IMR-90 (cell line): Measurements from ENCODE around the gene CAMP. TPM values are rescaled to one million over a fixed set of nuclear protein-coding genes. Genes with fewer than 3 reads are reported as not detected.

Experiments used
- ATAC-seq: fragments of 200-7000 bp; cut with Tn5 transposase; 2 replicates; pipeline ENCODE4 v1.9.1; 2020; ENCODE audit warnings: low read depth, mild to moderate bottlenecking, moderate library complexity
- BruUV-seq: library from RNA; stranded (reverse); fragments of 400-500 nt; replicated peaks from 2 replicates; lab custom pipeline; 2021; lab: Mats Ljungman, UMichigan
- CTCF ChIA-PET: fragments of 300-600 bp; formaldehyde crosslinking; extraction: SDS; loops from one replicate; lab custom pipeline; 2021; ENCODE audit warnings: antibody characterized with exemption; lab: Yijun Ruan, JAX
- POLR2A ChIA-PET: fragments of 300-600 bp; sonication (Branson Sonifier 250); formaldehyde crosslinking; loops from one replicate; lab custom pipeline; 2022; ENCODE audit warnings: antibody characterized with exemption; ENCODE audit not compliant: unreplicated experiment; lab: Charles Lee
- DNase-seq: peaks from one replicate; pipeline ENCODE4 v3.0.0; 2013
- H2AFZ ChIP-seq: replicated peaks from 2 replicates; pipeline ENCODE3; 2013; ENCODE audit warnings: low read length, mild to moderate bottlenecking; ENCODE audit not compliant: poor library complexity
- H2AK5ac ChIP-seq: 2 replicates; pipeline ENCODE4 v1.6.1; 2013; ENCODE audit warnings: low read depth, low read length, inconsistent platforms
- H2AK9ac ChIP-seq: replicated peaks from 2 replicates; pipeline ENCODE3; 2013; ENCODE audit warnings: mild to moderate bottlenecking, low read depth, low read length, moderate library complexity; ENCODE audit not compliant: poor library complexity
- H2BK120ac ChIP-seq: 2 replicates; pipeline ENCODE4 v1.6.1; 2013; ENCODE audit warnings: low read depth, low read length, inconsistent platforms
- H2BK15ac ChIP-seq: 3 replicates; pipeline ENCODE4 v1.6.1; 2013; ENCODE audit warnings: low read depth, low read length, inconsistent platforms
- H2BK20ac ChIP-seq: 2 replicates; pipeline ENCODE4 v1.6.1; 2013; ENCODE audit warnings: low read depth, mild to moderate bottlenecking, inconsistent platforms, low read length, moderate library complexity
- H2BK5ac ChIP-seq: 2 replicates; pipeline ENCODE4 v1.6.1; 2013; ENCODE audit warnings: mild to moderate bottlenecking, low read depth, low read length, inconsistent platforms; ENCODE audit not compliant: poor library complexity, severe bottlenecking
- H3K14ac ChIP-seq: replicated peaks from 2 replicates; pipeline ENCODE4 v1.6.1; 2013; ENCODE audit warnings: low read depth, low read length, inconsistent platforms
- H3K18ac ChIP-seq: 2 replicates; pipeline ENCODE4 v1.6.1; 2013; ENCODE audit warnings: low read depth, low read length, control low read depth
- H3K23ac ChIP-seq: 2 replicates; pipeline ENCODE4 v1.6.1; 2013; ENCODE audit warnings: low read depth, low read length, inconsistent platforms
- H3K27ac ChIP-seq: 2 replicates; pipeline ENCODE4 v1.5.1; 2013; ENCODE audit warnings: mild to moderate bottlenecking, control low read depth, low read length; ENCODE audit not compliant: insufficient read depth
- H3K27me3 ChIP-seq: 2 replicates; pipeline ENCODE4 v1.6.1; 2013; ENCODE audit warnings: low read length; ENCODE audit not compliant: control insufficient read depth, insufficient read depth
- H3K36me3 ChIP-seq: 2 replicates; pipeline ENCODE4 v1.6.1; 2013; ENCODE audit warnings: low read length, mixed read lengths; ENCODE audit not compliant: control insufficient read depth, insufficient read depth
- H3K4ac ChIP-seq: 2 replicates; pipeline ENCODE4 v1.6.1; 2013; ENCODE audit warnings: low read depth, low read length, inconsistent platforms
- H3K4me1 ChIP-seq: 2 replicates; pipeline ENCODE4 v1.6.1; 2013; ENCODE audit warnings: low read length, mixed read lengths; ENCODE audit not compliant: control insufficient read depth, insufficient read depth
- H3K4me2 ChIP-seq: 2 replicates; pipeline ENCODE4 v1.6.1; 2013; ENCODE audit warnings: low read depth, mild to moderate bottlenecking, control low read depth, low read length, moderate library complexity
- H3K4me3 ChIP-seq: 2 replicates; pipeline ENCODE4 v1.5.1; 2013; ENCODE audit warnings: low read depth, mild to moderate bottlenecking, control low read depth, low read length, moderate library complexity; ENCODE audit not compliant: insufficient read depth
- H3K56ac ChIP-seq: 2 replicates; pipeline ENCODE4 v1.6.1; 2013; ENCODE audit warnings: low read length, inconsistent platforms; ENCODE audit not compliant: insufficient read depth; ENCODE audit errors: extremely low read depth
- H3K79me1 ChIP-seq, 2 experiments: 2 replicates each; pipeline ENCODE4 v1.6.1; 2013; ENCODE audit warnings: low read length in 2 of 2, inconsistent platforms in 1 of 2, low read depth in 1 of 2
- H3K9ac ChIP-seq: 2 replicates; pipeline ENCODE4 v1.6.1; 2013; ENCODE audit warnings: low read depth, low read length, control low read depth
- H3K9me1 ChIP-seq: 2 replicates; pipeline ENCODE4 v1.6.1; 2013; ENCODE audit warnings: low read length, inconsistent platforms; ENCODE audit not compliant: insufficient read depth
- H3K9me3 ChIP-seq: 2 replicates; pipeline ENCODE4 v1.6.1; 2013; ENCODE audit warnings: low read length; ENCODE audit not compliant: control insufficient read depth, insufficient read depth
- H4K20me1 ChIP-seq: 2 replicates; pipeline ENCODE4 v1.6.1; 2013; ENCODE audit warnings: low read length, inconsistent platforms; ENCODE audit not compliant: insufficient read depth
- H4K5ac ChIP-seq: 2 replicates; pipeline ENCODE4 v1.6.1; 2013; ENCODE audit warnings: mild to moderate bottlenecking, low read depth, low read length, control low read depth
- H4K8ac ChIP-seq, 2 experiments: 2 replicates each; pipeline ENCODE4 v1.6.1; 2013; ENCODE audit warnings: low read depth in 2 of 2, low read length in 2 of 2, control low read depth in 1 of 2, inconsistent platforms in 1 of 2
- H4K91ac ChIP-seq: 2 replicates; pipeline ENCODE4 v1.6.1; 2013; ENCODE audit warnings: low read depth, low read length, inconsistent platforms; ENCODE audit not compliant: insufficient read depth
- CEBPB ChIP-seq: IDR thresholded peaks from 2 replicates; pipeline ENCODE4 v1.6.1; 2012; ENCODE audit warnings: low read depth, low read length, improper control_type of control experiment
- FOS ChIP-seq: fragments of 150-350 bp; IDR thresholded peaks from 2 replicates; pipeline ENCODE4 v1.6.1; 2016; ENCODE audit warnings: low read depth, low read length
- MAFK ChIP-seq: IDR thresholded peaks from 2 replicates; pipeline ENCODE4 v1.6.1; 2012; ENCODE audit warnings: low read depth, low read length, improper control_type of control experiment
- MAZ ChIP-seq: IDR thresholded peaks from 2 replicates; pipeline ENCODE4 v1.6.1; 2012; ENCODE audit warnings: low read depth, mild to moderate bottlenecking, low read length, improper control_type of control experiment, moderate library complexity, borderline replicate concordance
- MXI1 ChIP-seq: IDR thresholded peaks from 2 replicates; pipeline ENCODE4 v1.6.1; 2012; ENCODE audit warnings: low read depth, mild to moderate bottlenecking, low read length, moderate library complexity, borderline replicate concordance
- POLR2A ChIP-seq: IDR thresholded peaks from 2 replicates; pipeline ENCODE4 v1.6.1; 2012; ENCODE audit warnings: mild to moderate bottlenecking, low read depth, low read length
- RFX5 ChIP-seq: IDR thresholded peaks from 2 replicates; pipeline ENCODE4 v1.8.0; 2012; ENCODE audit warnings: low read depth, mild to moderate bottlenecking, low read length, moderate library complexity
- SMC3 ChIP-seq: fragments of 150-350 bp; IDR thresholded peaks from 2 replicates; pipeline ENCODE4 v1.6.1; 2016; ENCODE audit warnings: low read depth, mild to moderate bottlenecking, antibody characterized with exemption, low read length, moderate library complexity
- WGBS, 2 experiments: methylation state at CpG; one replicate each; pipeline versions ENCODE4 v1.1.5 to v1.1.7; 2013; ENCODE audit warnings: missing lambda C conversion rate in 2 of 2; ENCODE audit not compliant: insufficient read length in 1 of 2; ENCODE audit errors: extremely low coverage in 2 of 2; 5-methylcytosine and 5-hydroxymethylcytosine counted together
- dilution Hi-C: fragments of 300-500 bp; cut with HindIII; formaldehyde crosslinking; loops from one replicate; pipeline ENCODE4 v1.14.3; 2018; ENCODE audit warnings: low sequenced_read_pairs; ENCODE audit not compliant: unreplicated experiment
- in situ Hi-C: fragments of 300-500 bp; cut with MboI; formaldehyde crosslinking; loops from 3 replicates; pipeline ENCODE4 v1.14.3; 2019; ENCODE audit warnings: low sequenced_read_pairs, inconsistent platforms, mixed read lengths
- intact Hi-C: fragments of 100-400 bp; cut with micrococcal nuclease; formaldehyde crosslinking; loops from 2 replicates; pipeline ENCODE4 v1.10.0; 2022
- polyA plus RNA-seq, 3 experiments: library from polyadenylated mRNA; depleted of rRNA; stranded (reverse); fragments of >200 nt; gene quantifications; 2 replicates each; pipeline ENCODE4 v1.2.3, GENCODE V29; 2012; ENCODE audit warnings: low replicate concordance in 1 of 3
- total RNA-seq: library from RNA; depleted of rRNA; stranded (reverse); fragments of >200 nt; gene quantifications from 2 replicates; pipeline ENCODE4 v1.2.3, GENCODE V29; 2012
- TF ChIP-seq, protein P1 (sequence below): fragments of 150-350 bp; IDR thresholded peaks from 2 replicates; pipeline ENCODE4 v1.6.1; 2016; ENCODE audit warnings: low read depth, mild to moderate bottlenecking, low read length, moderate library complexity, borderline replicate concordance

CAMP gene
- total and polyA plus RNA-seq, 2 of the 4 experiments (the other 2 are of a cell fraction), result not detected

DNA sequence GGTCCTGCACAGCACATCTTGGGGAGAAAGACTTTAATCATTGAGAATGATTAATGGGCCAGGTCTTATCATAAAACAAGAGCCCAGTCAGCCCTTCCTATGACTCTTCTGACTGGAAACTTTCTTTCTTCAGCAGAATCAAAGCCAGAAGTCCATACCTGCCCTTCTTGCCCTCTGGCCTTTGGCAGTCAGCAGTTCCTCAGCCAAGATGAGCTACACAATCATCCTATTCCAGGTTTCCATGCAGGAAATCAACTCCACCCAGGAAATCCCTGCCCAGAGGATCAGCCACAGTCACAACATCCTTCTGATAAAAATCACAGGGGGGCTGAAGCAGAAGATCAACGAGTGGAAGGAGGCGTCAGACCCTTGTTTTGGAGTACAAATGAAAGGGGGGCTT lies 44.5 kb downstream of the CAMP start:
- no peak overlapping the region for H4K91ac ChIP-seq
- H3K4me1 ChIP-seq, result no peaks in the 10 kb centered on the region
- H4K8ac ChIP-seq, result no peak overlapping the region
- no peak overlapping the region for H3K4me3 ChIP-seq
- H3K27ac ChIP-seq, result no peak overlapping the region
- TF ChIP-seq POLR2A (no peak), CEBPB (no peak), MAFK (no peak), MAZ (no peak), SMC3 (no peak), RFX5 (no peak), FOS (no peak), MXI1 (no peak)
- TF ChIP-seq, protein P1, sequence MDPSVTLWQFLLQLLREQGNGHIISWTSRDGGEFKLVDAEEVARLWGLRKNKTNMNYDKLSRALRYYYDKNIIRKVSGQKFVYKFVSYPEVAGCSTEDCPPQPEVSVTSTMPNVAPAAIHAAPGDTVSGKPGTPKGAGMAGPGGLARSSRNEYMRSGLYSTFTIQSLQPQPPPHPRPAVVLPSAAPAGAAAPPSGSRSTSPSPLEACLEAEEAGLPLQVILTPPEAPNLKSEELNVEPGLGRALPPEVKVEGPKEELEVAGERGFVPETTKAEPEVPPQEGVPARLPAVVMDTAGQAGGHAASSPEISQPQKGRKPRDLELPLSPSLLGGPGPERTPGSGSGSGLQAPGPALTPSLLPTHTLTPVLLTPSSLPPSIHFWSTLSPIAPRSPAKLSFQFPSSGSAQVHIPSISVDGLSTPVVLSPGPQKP, result no peak
- H2AK5ac ChIP-seq, result no peak overlapping the region
- H2BK20ac ChIP-seq, result no peak overlapping the region
- H3K9me3 ChIP-seq, result peaks cover 2% of the 10 kb centered on the region; the same call in 1 of the 2 replicates
- intact Hi-C loops (no loop called here), in situ Hi-C loops (no loop called here), dilution Hi-C loops (no loop called here)
- no peak overlapping the region for H2AFZ ChIP-seq
- peaks cover 17% of the 10 kb centered on the region for H3K36me3 ChIP-seq
- no peak overlapping the region for H2BK15ac ChIP-seq
- H2BK5ac ChIP-seq, result no peak overlapping the region
- DNase-seq, result no peak
- CTCF ChIA-PET, result interaction anchor here (0.6 to 3.1 kb wide), 2 partner anchors 66 to 169 kb away, joined by 5 to 18 read pairs; no protein-coding TSS in a partner anchor
- H3K79me1 ChIP-seq, result no peaks in the 10 kb centered on the region
- H4K20me1 ChIP-seq, result no peaks in the 10 kb centered on the region
- no peak overlapping the region for H2BK120ac ChIP-seq
- H3K23ac ChIP-seq, result no peak overlapping the region
- WGBS, 2 experiments, result no CpG with 5 or more reads among the region's 2 CpGs
- no peaks in the 10 kb centered on the region for H3K27me3 ChIP-seq
- H3K18ac ChIP-seq, result no peak overlapping the region
- H3K14ac ChIP-seq, result no peak overlapping the region
- POLR2A ChIA-PET, result no interaction called here
- ATAC-seq, result no peak
- no peak overlapping the region for H3K4ac ChIP-seq
- no peak overlapping the region for H4K5ac ChIP-seq
- no peak overlapping the region for H3K9ac ChIP-seq
- no TSS peak for BruUV-seq
- H3K56ac ChIP-seq, result no peak overlapping the region
- no peaks in the 10 kb centered on the region for H3K9me1 ChIP-seq
- no peak overlapping the region for H2AK9ac ChIP-seq
- H3K4me2 ChIP-seq, result no peak overlapping the region
